Activated CD8-positive, alpha-beta memory T cell treated with anti-CD3 and anti-CD28 coated beads for 48 hours (primary cell): ENCODE data around the gene SNPH.

Experiments
- DNase-seq, 3 experiments: peaks; one replicate each; pipeline ENCODE4 v3.0.0-alpha.2; 2020; ENCODE audit warnings: low read depth in 2 of 3, low spot score in 2 of 3

The SNPH gene

GRCh38 chr20:1286267-1287024, 20.4 kb downstream of the SNPH start:
- DNase-seq = no peak

DNA sequence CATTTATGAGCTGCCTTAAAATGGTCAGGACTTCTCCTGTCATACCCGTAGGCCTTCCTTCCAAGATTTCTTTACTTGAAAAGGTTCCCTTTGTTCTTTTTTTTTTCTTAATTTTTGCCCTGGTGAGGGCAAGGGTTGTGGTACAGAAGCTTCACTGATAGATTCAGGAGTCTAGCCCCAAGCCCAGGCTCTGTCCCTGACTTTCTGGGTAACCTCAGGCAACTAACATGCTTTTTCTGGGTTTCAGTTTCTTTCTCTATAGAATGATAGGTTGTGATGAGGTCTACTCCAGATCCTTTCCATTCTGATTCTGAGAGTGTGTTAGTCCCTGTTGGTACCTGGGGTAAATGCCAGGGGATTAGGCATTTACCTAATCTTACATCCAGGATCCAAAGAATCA, 21.2 kb downstream of the SNPH start:
- no peak for DNase-seq

DNA sequence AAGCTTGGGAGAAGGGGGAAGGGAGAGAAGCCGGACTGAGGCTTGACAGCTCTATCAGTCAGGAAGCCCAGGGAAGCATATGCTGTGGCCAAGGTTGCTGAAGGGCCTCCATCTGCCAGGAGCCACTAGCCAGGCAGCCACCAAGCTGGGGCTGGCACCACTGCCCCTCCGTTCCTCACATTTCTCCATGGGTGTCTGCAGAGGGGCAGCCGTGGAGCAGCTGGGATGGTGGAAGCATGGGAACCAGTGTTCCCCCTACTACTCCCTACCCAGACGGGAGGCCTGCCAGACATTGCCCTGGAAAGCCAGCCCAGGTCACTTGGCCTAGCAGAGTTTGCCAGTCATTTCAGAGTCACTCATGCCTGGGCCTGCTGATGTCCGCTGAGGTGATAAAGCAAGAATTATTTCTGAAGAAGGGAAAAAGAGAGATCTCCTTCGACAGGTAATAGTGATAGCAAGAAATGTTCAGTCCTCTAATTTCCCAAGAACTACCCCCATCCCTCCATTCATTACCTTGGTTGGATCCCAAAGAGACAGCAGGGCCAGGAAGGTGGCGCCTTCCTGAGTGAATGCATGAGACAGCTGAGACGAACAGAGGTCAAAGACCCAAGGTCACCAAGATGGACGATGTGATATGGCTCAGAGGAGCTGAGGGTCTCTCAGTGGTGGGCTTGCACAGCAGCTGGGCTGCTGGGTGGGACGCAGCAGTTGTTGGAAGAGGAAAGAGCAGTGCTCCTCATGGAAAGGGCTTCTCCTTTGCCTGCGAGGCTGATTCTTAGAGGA, 21.9 kb downstream of the SNPH start:
- DNase-seq = no peak

- no peak for DNase-seq
Observed at GRCh38 chr20:1291191-1291741, 25.2 kb downstream of the SNPH start.

- no peak for DNase-seq
Observed at GRCh38 chr20:1292620-1293019, 26.5 kb downstream of the SNPH start.

- DNase-seq = no peak
Observed at GRCh38 chr20:1293641-1294379, 27.7 kb downstream of the SNPH start.

GRCh38 chr20:1294497-1294896, 28.4 kb downstream of the SNPH start:
- DNase-seq = no peak

GRCh38 chr20:1295276-1295930, 29.3 kb downstream of the SNPH start:
- DNase-seq = no peak

GRCh38 chr20:1296117-1296610, 30.1 kb downstream of the SNPH start:
- DNase-seq = no peak

DNA sequence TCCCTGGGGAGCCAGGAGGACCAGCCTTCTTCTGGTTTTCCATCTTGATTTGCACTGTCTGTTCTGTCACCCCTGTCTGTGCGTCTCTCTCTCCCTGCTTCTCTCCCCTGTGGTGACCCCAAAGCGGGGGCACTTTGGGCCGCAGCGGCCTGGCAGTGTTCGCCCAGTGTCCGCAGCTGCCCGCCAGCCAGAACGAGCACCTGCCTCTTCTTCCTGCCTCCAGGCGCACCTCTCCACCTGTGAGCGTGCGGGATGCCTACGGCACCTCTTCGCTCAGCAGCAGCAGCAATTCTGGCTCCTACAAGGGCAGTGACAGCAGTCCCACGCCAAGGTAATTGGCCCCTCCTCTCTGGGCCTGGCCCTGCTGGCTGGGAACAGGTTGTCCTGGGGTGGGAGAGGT, 30.8 kb downstream of the SNPH start:
- no peak for DNase-seq

- no peak for DNase-seq
Observed at GRCh38 chr20:1297486-1297885, 31.4 kb downstream of the SNPH start.

DNA sequence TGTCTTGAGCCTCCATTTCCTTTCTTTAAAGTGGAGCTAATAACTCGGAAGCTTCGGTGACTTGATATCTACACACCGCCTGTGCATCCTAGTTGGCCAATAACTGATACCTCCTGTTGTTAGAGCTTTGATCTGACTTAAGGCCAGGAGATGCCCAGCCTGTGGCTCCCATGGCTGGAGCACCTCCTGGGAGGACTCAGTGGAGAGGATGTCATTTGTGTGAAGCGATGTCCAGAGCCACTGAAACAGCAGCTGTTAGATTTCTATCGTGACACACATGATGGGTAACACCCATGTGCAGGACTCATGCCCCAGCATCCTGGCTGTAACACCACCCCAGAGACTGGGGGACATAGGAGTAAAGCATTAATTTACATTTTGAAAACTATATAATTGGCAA, 32.1 kb downstream of the SNPH start:
- DNase-seq = no peak

DNA sequence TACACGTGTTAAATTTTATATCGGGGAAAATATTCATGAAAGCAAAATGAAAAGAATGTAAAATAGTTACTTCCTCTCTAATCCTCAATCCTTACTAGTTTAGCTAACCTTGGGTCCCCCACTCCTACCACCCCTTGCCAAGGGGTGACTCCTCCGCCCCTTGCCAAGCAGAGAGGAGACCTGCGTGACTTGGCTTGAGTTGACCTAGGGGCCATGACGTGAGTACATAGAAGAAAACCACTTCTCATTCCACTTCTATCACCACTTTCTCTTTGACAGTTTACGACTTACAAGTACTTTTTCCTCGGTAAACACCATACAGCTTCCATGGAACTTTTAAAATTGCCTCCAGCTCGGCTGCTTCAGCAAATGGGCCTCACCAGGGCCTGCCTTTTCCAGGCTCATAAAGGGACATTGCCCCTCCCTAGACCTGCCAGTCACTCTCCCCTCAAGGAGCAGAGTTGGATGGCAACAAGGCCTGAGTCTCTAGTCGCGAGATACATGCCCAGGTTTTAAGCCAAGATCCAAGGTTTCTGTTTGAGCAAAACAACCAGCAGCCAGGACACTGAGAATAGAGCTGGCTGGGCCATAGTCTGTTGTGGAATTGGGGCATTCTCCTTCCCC, 32.9 kb downstream of the SNPH start:
- no peak for DNase-seq

GRCh38 chr20:1299522-1299921, 33.4 kb downstream of the SNPH start:
- DNase-seq = no peak

- no peak for DNase-seq
Observed at GRCh38 chr20:1300083-1300840, 34.2 kb downstream of the SNPH start.

- DNase-seq = peak; percentile 25 to 31 (median 31)
Observed at GRCh38 chr20:1301031-1301529, 35.0 kb downstream of the SNPH start.

DNA sequence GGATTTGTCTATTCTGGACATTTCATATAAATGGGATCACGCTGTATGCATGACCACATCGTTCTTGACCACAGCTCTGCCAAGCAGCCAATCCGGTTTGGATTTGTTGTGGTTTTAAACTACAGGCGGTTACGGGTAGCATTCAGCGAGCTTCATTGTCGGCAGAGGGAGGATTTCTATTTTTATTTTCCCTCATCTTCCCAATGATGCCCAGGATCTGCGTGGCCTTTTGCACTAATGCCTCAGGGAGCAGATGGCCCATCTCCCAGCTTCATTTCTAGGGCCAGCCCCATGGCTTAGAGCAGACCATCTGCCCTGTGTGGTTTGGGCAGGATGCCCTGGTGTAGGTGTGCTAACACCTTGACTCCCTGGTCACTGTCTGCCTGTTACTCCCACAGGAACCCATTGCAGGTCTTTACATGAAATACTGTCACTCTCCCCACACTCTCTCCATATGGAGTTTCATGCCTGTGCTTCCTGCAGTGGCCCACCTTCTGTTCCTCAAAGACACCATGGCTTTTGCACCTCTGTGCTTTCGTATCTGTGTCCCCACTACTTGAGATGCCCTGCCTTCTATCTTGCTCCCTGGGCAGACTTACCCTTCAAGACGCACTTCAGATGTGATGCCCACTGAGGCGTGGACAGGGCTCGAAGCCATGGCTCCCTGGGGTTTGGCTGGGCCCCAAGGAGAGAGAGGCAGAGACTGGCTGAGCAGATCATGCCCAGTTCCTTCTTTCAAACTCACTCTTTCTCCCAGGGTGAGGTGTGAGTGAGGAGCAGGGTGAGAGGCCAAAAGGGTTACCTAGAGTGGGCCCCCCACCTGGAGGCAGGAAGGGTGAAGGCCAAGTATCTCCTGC, 36.8 kb downstream of the SNPH start:
- DNase-seq = no peak

- DNase-seq = no peak
Observed at GRCh38 chr20:1304710-1305515, 38.8 kb downstream of the SNPH start.
